Medulla oblongata (tissue), 1 donor: ENCODE data around the gene ADARB1.

Experiments
- DNase-seq: peaks from one replicate; pipeline ENCODE4 v3.0.0-alpha.2; 2015; ENCODE audit errors: extremely low spot score

Gene ADARB1

DNA sequence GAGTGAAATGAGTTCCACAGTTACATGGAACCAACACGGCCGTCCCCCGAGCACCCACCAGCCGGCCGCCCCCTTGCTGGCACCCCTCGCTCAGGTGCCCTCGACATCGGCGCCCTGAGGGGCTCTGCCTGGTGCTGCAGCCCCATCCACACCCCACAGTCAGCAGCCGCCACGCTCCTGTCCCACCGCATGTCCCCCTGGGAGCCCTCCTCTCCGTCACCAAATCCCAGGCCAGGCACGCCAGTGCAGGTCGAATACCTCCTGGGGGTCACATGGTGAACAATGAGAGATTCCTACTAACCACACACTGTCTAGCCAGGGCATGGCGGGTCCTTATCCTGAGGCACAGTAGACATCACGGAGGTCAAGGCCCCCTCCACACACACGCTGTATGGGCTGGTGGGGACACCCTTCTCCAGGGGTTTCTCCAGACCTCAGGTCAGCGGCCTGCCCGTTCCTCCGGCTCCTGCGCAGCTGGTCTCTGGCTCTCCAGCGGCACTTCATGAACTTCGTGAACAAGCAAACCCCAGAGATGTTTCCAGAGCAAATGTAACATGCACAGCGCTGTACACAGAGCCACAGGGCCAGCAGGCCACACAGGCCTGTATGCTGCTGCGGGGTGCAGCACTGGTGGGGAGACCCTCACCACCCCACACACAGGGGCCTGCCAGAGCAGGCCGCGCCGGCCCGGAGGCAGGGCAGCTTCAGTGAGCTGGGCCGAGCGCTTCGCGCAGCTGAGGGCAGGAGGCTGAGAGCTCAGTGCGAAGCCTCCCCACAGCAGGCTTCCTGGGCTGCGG is 191.5 kb downstream of the ADARB1 start:
- DNase-seq = no peak

DNA sequence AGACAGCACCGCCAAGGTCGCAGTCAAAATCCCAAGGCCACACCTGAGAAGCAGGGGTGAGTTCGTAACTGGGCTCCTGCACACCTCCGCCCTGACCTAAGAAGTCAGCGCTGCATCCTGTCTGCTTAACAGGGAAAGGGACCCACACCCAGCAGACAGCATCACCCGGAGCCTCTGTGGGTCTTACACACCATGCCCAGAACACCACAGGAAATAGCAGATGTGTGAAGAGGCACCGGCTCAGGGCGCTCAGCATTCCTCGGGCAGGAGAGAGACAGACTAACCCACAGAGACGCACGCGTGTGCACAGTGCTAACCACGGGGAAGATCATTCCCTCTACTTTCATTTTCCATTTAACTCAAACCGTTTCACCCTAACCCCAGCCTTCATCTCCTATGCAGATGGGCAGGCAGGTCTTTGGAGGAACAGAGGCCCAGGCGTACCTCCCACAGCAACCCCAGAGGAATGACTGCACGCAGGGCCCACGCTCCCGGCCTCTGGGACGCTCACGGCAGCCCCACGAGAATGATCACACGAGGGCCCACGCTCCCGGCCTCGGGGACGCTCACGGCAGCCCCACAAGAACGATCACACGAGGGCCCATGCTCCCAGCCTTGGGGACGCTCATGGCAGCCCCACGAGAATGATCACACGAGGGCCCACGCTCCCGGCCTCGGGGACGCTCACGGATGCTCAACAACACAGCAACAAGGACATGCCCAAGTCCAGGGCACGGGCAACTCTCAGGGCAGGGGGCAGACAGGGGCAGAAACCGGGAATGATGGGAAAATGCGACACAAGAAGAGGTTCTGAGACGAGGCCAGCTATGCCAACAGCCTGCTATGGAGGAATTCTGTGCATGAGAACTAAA is 192.4 kb downstream of the ADARB1 start:
- DNase-seq = no peak

- no peak for DNase-seq
Measured at GRCh38 chr21:45267390-45267760, 193.0 kb downstream of the ADARB1 start.

DNA sequence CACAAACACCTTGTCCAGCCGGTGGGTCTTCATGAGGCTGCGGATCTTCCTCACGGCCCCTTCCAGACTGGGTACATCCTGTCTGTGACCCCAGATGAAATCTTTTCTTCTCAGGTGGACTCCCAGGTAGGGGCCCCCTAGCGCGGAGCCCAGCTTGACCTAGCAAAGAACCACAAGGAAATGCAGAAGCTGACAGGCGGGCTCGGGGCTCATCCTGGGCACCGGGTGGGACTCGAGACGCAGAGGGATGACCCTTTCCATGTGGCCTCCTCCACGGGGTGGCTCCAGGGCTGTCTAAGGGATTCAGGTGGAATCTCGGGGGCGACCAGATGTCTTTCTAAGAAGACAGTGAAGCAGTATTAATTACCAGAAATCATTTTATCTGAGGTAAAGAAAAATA is 195.5 kb downstream of the ADARB1 start:
- DNase-seq = no peak

DNA sequence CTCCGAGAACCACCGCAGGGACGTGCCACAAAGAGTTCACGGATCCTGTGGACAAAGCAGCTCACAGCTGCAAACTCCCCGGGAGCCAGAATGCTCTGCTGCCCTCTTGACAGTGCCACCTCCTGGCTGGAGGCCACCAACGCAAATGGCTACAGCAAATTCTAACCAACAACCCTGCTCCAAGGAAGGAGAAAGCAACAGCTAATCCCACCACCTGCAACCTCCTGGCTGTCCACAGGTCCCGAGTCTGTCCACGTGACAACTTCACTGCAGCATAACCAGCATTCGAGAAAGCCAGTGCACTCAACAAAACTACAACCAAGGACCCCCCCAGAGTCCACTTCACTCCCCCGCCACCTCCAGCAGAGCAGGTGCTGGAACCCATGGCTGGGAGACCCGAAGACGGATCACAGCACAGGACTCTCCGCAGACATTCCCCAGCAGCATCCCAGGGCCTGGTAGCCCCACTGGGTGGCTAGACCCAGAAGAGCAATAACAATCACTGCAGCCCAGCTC is 196.0 kb downstream of the ADARB1 start:
- no peak for DNase-seq
